Osteoblast (primary cell): Measurements from ENCODE around the gene ACSM3. TPM values are rescaled to one million over a fixed set of nuclear protein-coding genes. Genes with fewer than 3 reads are reported as not detected.

Source experiments
- DNase-seq: peaks from one replicate; pipeline ENCODE4 v3.0.0; 2011; ENCODE audit warnings: low spot score, mixed read lengths; ENCODE audit not compliant: insufficient read length; ENCODE audit errors: missing footprints
- H2AFZ ChIP-seq: 2 replicates; pipeline ENCODE4 v1.6.0; 2011; ENCODE audit warnings: mild to moderate bottlenecking, low read length
- H3K27ac ChIP-seq: 2 replicates; pipeline ENCODE4 v1.5.1; 2011; ENCODE audit warnings: mild to moderate bottlenecking, low read depth, low read length, moderate library complexity
- H3K27me3 ChIP-seq: 2 replicates; pipeline ENCODE4 v1.6.0; 2012; ENCODE audit warnings: mild to moderate bottlenecking, control low read depth, inconsistent platforms, low read length, moderate library complexity; ENCODE audit not compliant: insufficient read depth
- H3K36me3 ChIP-seq: 2 replicates; pipeline ENCODE4 v1.5.1; 2011; ENCODE audit warnings: mild to moderate bottlenecking, low read length, control low read depth, moderate library complexity; ENCODE audit not compliant: insufficient read depth
- H3K4me1 ChIP-seq: 2 replicates; pipeline ENCODE4 v1.5.1; 2011; ENCODE audit warnings: mild to moderate bottlenecking, low read length, control low read depth, moderate library complexity; ENCODE audit not compliant: insufficient read depth
- H3K4me2 ChIP-seq: 2 replicates; pipeline ENCODE4 v1.6.0; 2011; ENCODE audit warnings: mild to moderate bottlenecking, low read length; ENCODE audit not compliant: insufficient read depth
- H3K4me3 ChIP-seq: fragments of 200-600 bp; sonication (generic); 3 replicates; pipeline ENCODE4 v1.5.1; 2012; ENCODE audit warnings: mild to moderate bottlenecking, low read length, inconsistent platforms; ENCODE audit not compliant: insufficient read depth
- H3K79me2 ChIP-seq: 2 replicates; pipeline ENCODE4 v1.6.0; 2012; ENCODE audit warnings: mild to moderate bottlenecking, low read length, control low read depth, inconsistent platforms; ENCODE audit not compliant: insufficient read depth
- H3K9me3 ChIP-seq: 2 replicates; pipeline ENCODE4 v1.5.1; 2011; ENCODE audit warnings: low read depth, low read length, control low read depth
- H4K20me1 ChIP-seq: 2 replicates; pipeline ENCODE4 v1.6.0; 2012; ENCODE audit warnings: mild to moderate bottlenecking, low read length, control low read depth; ENCODE audit not compliant: insufficient read depth
- CTCF ChIP-seq: IDR thresholded peaks from 2 replicates; pipeline ENCODE4 v1.5.1; 2011; ENCODE audit warnings: mild to moderate bottlenecking, low read depth, low read length, moderate library complexity; ENCODE audit errors: extremely low read depth
- total RNA-seq: library from RNA; depleted of rRNA; stranded (reverse); fragments of >200 nt; gene quantifications from 2 replicates; pipeline ENCODE4 v1.2.3, GENCODE V29; 2012

The ACSM3 gene
- total RNA-seq, 1 donor: 1.1 TPM

GRCh38 chr16:20806168-20807050, 42.6 kb downstream of the ACSM3 start, which contains the start of the genes ERI2 and REXO5:
Gene ERI2 (minus strand): TSS chr16:20806472. CDS start chr16:20806430, 42 bp downstream.
Gene REXO5 (plus strand): TSS chr16:20806527. CDS start chr16:20806954, 427 bp downstream.
- no peaks in the 10 kb centered on the region for H4K20me1 ChIP-seq
- peaks cover 15% of the 10 kb centered on the region for H3K79me2 ChIP-seq
- H3K27ac ChIP-seq: peak within 1 kb of the TSS; percentile 67
- H2AFZ ChIP-seq: peak within 1 kb of the TSS; percentile 100
- H3K27me3 ChIP-seq: no peaks in the 10 kb centered on the region
- H3K9me3 ChIP-seq: no peaks in the 10 kb centered on the region
- H3K36me3 ChIP-seq: peaks cover 1% of the 10 kb centered on the region
- DNase-seq: peak; percentile 96
- peak within 1 kb of the TSS; percentile 86 for H3K4me3 ChIP-seq
- H3K4me1 ChIP-seq: peaks cover 19% of the 10 kb centered on the region
- peak within 1 kb of the TSS; percentile 96 for H3K4me2 ChIP-seq
- TF ChIP-seq CTCF: peak; percentile 57

GRCh38 chr16:20807862-20808261, 44.0 kb downstream of the ACSM3 start:
- no peak for TF ChIP-seq CTCF
- no peaks in the 10 kb centered on the region for H3K27me3 ChIP-seq
- no peak overlapping the region for H2AFZ ChIP-seq
- H3K27ac ChIP-seq: no peak overlapping the region
- peak overlapping the region; percentile 86 for H3K4me3 ChIP-seq
- peaks cover 19% of the 10 kb centered on the region for H3K4me1 ChIP-seq
- H3K79me2 ChIP-seq: peaks cover 15% of the 10 kb centered on the region
- no peaks in the 10 kb centered on the region for H3K9me3 ChIP-seq
- H4K20me1 ChIP-seq: no peaks in the 10 kb centered on the region
- no peaks in the 10 kb centered on the region for H3K36me3 ChIP-seq
- peak overlapping the region; percentile 96 for H3K4me2 ChIP-seq
- DNase-seq: no peak

GRCh38 chr16:20811889-20812439, 48.1 kb downstream of the ACSM3 start:
- Histone ChIP-seq H4K20me1 (no peaks in the 10 kb centered on the region), H3K27me3 (no peaks in the 10 kb centered on the region), H3K36me3 (peaks cover 21% of the 10 kb centered on the region), H3K4me1 (peaks cover 8% of the 10 kb centered on the region), H3K27ac (no peak overlapping the region), H3K9me3 (no peaks in the 10 kb centered on the region), H3K79me2 (peaks cover 11% of the 10 kb centered on the region), H3K4me3 (no peak overlapping the region), H3K4me2 (no peak overlapping the region), H2AFZ (no peak overlapping the region)
- no peak for TF ChIP-seq CTCF
- no peak for DNase-seq

GRCh38 chr16:20812510-20812909, 48.7 kb downstream of the ACSM3 start:
- no peak for TF ChIP-seq CTCF
- no peak for DNase-seq
- H4K20me1 ChIP-seq: no peaks in the 10 kb centered on the region
- H3K4me3 ChIP-seq: no peak overlapping the region
- H3K27ac ChIP-seq: no peak overlapping the region
- H3K4me1 ChIP-seq: peaks cover 4% of the 10 kb centered on the region
- peaks cover 11% of the 10 kb centered on the region for H3K79me2 ChIP-seq
- peaks cover 21% of the 10 kb centered on the region for H3K36me3 ChIP-seq
- H3K4me2 ChIP-seq: no peak overlapping the region
- H2AFZ ChIP-seq: no peak overlapping the region
- no peaks in the 10 kb centered on the region for H3K9me3 ChIP-seq
- H3K27me3 ChIP-seq: no peaks in the 10 kb centered on the region
